ENCODE results near the gene KRTAP29-1.

The KRTAP29-1 gene

GRCh38 chr17:41308251-41308917, 5.7 kb upstream of the KRTAP29-1 start:
- H3K4me3 ChIP-seq (ENCODE audit: low read depth, low read length) = no peak overlapping the region
- TF ChIP-seq, protein P1, sequence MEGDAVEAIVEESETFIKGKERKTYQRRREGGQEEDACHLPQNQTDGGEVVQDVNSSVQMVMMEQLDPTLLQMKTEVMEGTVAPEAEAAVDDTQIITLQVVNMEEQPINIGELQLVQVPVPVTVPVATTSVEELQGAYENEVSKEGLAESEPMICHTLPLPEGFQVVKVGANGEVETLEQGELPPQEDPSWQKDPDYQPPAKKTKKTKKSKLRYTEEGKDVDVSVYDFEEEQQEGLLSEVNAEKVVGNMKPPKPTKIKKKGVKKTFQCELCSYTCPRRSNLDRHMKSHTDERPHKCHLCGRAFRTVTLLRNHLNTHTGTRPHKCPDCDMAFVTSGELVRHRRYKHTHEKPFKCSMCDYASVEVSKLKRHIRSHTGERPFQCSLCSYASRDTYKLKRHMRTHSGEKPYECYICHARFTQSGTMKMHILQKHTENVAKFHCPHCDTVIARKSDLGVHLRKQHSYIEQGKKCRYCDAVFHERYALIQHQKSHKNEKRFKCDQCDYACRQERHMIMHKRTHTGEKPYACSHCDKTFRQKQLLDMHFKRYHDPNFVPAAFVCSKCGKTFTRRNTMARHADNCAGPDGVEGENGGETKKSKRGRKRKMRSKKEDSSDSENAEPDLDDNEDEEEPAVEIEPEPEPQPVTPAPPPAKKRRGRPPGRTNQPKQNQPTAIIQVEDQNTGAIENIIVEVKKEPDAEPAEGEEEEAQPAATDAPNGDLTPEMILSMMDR (IDR thresholded peaks at IDR 0.05; ENCODE audit: borderline replicate concordance, insufficient read depth, low read depth, low read length) = no peak

DNA sequence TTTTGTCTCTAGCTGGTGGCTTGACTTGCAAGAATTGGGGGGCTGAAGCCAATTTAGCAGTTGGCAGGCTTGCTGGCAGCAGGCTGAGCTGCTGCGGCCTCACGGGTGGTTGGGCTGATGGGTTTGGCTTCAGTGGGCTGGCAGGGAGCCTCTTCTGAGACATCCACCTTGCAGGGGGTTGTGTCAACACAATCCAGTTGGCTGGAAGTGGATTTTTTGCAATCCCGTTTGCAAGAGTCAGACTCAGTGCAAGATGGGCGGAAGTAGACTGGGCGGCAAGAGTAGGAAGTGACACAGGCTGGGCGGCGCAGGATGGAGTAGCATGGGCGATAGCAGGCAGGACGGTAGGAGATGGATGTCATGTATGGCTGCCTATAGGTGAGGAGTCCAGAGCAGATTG, 5.0 kb upstream of the KRTAP29-1 start:
- H3K4me3 ChIP-seq (ENCODE audit: low read depth, low read length) = no peak overlapping the region
- TF ChIP-seq, protein P1 (IDR thresholded peaks at IDR 0.05; ENCODE audit: borderline replicate concordance, insufficient read depth, low read depth, low read length) = no peak

DNA sequence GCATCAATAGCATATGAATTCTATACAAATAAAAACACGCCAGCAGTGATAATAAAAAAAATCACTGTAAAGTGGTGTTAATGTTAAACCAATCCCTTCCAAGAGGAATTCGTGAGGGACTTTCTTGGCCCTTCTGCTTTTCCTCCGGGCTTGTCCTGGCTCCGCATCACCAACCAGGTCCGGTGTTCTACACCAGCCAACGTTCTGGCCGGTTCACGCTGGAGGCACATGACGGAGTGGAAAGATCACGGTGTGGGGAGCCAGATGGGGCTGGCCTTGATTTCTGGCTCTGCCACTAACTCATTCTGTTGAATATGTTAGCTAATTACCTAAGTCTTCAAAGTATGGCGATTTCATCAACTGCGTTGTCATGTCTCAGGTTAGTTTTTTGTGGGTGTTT, 1.4 kb upstream of the KRTAP29-1 start:
- TF ChIP-seq, protein P1 (IDR thresholded peaks at IDR 0.05; ENCODE audit: borderline replicate concordance, insufficient read depth, low read depth, low read length) = no peak
- H3K4me3 ChIP-seq (ENCODE audit: low read depth, low read length) = no peak overlapping the region

DNA sequence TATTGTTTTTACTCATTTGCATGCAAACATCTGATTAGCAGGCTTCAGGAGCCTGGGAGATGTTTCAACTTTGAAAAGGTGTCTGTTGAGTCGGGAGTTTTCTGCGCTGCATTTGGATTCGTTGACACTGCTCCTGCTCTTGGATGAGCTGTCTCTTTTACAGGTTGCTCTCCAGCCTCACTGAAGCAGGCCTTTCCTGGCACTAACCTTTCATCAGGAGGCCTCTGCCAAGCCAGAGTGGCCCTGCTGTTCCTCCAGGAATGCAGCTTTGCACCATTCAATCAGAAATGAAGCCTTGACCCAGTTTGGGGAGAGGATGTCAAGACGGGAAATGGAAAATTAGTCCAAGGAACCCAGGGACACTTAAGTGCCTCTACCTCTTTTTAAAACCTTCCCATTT, 330 bp upstream of the KRTAP29-1 start:
- TF ChIP-seq, protein P1 (IDR thresholded peaks at IDR 0.05; ENCODE audit: borderline replicate concordance, insufficient read depth, low read depth, low read length) = no peak
- no peak overlapping the region for H3K4me3 ChIP-seq (ENCODE audit: low read depth, low read length)

DNA sequence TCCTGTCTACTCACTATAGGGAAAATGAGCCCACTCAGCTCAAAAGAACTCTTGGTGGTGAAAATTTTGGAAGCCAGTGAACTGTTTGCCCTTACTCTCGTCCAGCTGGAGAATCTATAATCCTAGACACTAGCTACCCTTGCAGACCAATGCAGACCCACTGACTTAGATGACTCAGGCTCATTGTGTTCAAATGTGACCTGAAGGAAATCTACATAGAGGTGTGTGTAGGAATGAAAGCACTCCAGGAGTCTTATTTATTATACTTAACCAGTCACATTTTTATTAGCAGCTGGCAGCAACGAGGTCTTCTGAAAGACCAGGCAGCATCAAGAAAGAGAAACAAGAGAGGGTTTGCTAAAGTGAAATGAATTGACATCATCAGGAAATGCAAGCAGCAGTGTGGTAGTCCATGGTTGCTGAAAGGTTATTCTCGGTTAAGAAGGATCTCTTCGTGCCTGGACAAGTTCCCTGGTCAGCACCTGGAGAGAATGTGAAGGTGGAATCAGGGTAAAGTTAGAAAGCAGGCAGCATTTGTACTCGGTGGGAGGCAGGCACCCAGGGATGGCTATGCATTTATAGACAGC, 1.4 kb downstream of the KRTAP29-1 start:
- H3K4me3 ChIP-seq (ENCODE audit: low read depth, low read length) = no peak overlapping the region
- TF ChIP-seq, protein P1 (IDR thresholded peaks at IDR 0.05; ENCODE audit: borderline replicate concordance, insufficient read depth, low read depth, low read length) = no peak

DNA sequence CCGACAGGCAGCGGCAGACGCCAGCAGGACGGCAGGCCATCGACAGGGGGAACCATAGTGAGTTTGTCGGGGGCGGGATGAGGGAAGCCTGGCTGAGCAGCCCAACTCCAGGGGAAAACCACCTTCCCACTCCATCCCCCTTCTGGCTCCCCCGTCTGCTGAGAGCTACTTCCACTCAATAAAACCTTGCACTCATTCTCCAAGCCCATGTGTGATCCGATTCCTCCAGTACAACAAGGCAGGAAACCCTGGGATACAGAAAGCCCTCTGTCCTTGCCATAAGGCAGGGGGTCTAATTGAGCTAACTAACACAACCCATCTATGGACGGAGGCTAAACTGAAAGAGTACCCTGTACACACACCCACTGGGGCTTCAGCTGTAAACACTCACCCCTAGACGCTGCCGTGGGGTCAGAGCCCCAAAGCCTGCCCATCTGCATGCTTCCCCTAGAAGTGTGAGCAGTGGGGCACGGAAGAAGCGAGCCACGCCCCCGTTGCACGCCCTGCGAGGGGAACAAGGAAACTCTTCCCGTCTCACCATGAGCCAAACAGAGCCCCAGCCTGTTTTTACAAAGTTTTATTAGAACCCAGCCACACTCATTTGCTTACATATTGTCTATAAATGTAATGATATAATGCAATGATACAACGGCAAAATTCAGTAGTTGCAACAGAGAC, 4.1 kb downstream of the KRTAP29-1 start:
- TF ChIP-seq, protein P1 (IDR thresholded peaks at IDR 0.05; ENCODE audit: borderline replicate concordance, insufficient read depth, low read depth, low read length) = no peak
- no peak overlapping the region for H3K4me3 ChIP-seq (ENCODE audit: low read depth, low read length)

- TF ChIP-seq, protein P1 (IDR thresholded peaks at IDR 0.05; ENCODE audit: borderline replicate concordance, insufficient read depth, low read depth, low read length) = no peak
- no peak overlapping the region for H3K4me3 ChIP-seq (ENCODE audit: low read depth, low read length)
Observed at GRCh38 chr17:41296846-41297245, 5.8 kb downstream of the KRTAP29-1 start.

Measured in GM12875 (cell line).